NCI-H774 (cell line): ENCODE measurements around the gene MYH16.
"Not testable (repeated sequence)": the region's sequence is repeated elsewhere in the genome, so short reads cannot be mapped to it uniquely, and the experiment has no call there.

Experiments
- DNase-seq: peaks from one replicate; lab custom pipeline; 2025; lab: John Stamatoyannopoulos, UW

Gene MYH16

GRCh38 chr7:99258501-99258900, 14.1 kb upstream of the MYH16 start:
- no peak for DNase-seq

GRCh38 chr7:99260395-99260794, 12.2 kb upstream of the MYH16 start:
- no peak for DNase-seq

DNA sequence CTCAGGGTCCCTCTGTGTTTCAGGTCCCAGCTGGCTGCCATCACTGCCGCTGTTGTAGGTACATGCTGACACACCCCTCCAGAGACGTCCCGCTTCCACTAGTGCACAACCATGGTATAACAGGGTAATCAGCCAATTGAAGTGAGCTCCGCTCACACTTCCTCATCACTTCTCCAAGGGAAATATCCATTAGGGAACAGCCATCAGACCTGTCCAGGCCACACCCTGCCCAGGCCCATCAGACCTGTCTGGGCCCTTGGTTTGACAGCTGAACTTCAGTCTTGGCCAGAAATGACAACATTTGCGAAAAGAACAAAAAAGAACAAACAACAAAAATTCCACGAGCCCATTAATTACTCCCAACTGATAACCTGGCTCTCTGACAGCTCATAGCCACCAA, 11.0 kb upstream of the MYH16 start:
- no peak for DNase-seq

DNA sequence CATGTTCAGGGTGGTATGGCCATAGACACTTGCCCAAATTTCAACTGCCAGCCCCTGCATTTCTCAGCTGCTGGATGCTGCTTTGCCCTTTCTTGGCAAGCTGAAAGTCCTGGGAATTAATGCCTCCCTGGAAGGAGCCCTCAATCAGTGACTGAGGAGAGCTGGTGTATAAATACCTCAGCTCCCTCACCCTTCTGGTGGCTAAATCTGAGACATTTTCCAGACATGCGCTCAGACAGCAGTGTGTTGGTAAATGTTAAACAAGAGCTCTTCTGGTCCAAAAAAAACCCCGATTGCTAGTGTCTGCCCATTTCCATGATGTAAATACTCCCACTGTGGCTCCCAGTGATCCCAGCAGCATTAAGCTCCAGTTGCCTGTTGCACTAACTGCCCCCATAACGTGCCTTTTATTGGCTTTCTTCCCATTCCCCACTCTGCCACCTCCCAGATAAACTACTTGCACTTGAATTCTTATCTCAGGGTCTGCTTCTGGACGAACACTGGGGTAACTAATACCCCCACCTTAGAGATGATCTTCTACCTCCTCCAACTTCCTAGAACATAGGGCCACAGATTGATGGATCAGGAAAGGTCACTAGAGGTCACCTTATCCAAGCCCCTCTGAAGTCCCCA, 6.7 kb upstream of the MYH16 start:
- no peak for DNase-seq

DNA sequence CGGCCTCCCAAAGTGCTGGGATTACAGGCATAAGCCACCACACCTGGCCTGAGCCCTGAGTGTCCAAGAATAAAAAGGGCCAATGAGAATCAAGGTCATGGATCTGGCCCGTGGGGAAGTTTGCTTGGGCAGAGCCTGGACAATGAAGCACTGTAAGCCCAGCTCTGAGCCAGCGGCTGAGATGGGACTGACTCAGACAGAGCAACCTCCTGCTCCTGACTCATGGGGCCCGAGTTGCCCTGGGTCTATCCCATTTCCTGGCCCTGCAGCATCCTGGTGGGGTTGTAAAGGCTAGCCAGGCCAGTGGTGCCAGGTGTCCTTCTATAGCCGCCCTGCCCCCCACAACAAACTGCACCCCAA, 5.2 kb upstream of the MYH16 start:
- DNase-seq = no peak

DNA sequence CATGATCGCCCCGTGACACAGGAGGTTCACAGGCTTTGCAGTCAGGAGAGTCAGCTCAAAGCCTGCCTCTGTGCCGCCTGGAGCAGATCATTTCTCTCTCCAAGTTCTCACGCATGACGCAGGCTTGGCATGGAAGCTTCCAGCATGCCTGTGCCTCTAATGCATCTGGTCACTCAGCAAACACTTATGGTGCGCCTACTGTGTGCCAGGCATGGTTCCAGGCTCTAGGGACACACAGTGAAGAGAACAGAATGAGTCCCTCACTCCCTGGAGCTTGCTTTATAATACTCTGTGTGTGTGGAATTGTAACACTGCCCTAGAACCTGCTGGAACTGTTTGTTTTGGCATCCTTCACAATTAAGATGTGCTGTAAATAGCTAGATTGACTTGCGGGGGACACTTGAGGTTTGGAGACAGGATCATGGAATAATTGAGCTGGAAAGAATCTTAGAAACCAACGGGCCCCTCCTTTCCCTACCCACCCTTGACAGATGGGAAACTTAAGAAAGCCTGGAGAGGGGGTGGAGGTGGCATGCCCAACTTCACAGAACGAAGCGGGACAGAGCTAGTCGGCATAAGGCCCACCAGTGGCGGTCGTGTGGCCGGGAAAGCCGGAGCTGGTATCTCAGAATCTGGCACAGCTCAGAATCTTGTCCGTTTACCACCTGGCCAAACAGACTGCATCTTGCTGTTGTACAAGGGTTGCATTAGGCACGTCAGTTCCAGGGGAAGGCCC, 4.6 kb upstream of the MYH16 start:
- DNase-seq = no peak

- no peak for DNase-seq
Observed at GRCh38 chr7:99268577-99268908, 4.1 kb upstream of the MYH16 start.

DNA sequence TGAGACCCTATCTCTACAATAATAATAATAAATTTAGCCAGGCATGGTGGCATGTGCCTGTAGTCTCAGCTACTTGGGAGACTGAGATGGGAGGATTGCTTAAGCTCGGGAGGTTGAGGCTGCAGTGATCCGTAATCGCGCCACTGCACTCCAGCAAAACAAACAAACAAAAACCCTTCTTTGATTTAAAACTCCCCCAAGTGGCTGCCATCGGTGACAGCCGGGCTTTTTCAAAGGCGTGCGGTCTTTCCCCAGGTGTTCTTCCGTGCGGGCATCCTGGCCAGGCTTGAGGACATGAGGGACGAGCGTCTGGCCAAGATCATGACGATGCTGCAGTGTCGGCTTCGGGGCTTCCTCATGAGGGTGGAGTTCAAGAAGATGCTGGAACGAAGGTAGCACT, 1.9 kb upstream of the MYH16 start:
- DNase-seq = no peak

DNA sequence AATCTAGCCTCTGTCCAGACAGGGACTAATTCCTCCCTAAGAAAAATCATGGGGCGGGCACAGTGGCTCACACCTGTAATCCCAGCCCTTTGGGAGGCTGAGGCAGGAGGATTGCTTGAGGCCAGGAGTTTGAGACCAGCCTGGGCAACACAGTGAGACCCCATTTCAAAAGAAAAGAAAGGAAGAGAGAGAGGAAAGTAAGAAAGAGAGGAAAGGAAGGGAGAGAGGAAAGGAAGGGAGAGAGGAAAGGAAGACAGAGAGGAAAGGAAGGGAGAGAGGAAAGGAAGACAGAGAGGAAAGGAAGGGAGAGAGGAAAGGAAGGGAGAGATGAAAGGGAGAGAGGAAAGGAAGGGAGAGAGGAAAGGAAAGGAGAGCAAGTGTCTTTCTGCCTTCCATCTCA, 922 bp downstream of the MYH16 start:
- DNase-seq = not testable (repeated sequence)

GRCh38 chr7:99274908-99275307, 2.3 kb downstream of the MYH16 start:
- not testable (repeated sequence) for DNase-seq

GRCh38 chr7:99275496-99275895, 2.9 kb downstream of the MYH16 start:
- no peak for DNase-seq

DNA sequence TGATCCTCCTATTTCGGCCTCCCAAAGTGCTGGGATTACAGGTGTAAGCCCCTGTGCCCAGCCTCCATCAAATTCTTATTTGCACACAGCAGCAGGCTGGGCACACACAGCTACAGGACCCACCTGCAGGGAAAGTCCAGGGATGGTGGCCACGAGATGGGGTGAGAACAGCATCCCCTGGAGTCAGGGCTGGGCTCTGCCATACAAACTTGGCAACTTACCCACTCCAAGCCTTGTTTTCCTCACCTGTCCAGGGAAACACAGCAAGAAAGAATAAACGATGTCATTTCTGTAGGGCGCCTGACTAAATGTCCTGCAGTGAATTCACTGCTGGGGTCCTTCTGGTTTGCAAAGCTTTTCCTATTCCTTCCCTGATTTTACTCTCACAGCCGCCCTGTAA, 5.5 kb downstream of the MYH16 start:
- no peak for DNase-seq

GRCh38 chr7:99284165-99284564, 11.5 kb downstream of the MYH16 start:
- not testable (repeated sequence) for DNase-seq

GRCh38 chr7:99287779-99288534, 15.3 kb downstream of the MYH16 start:
- DNase-seq = no peak

- no peak for DNase-seq
Observed at GRCh38 chr7:99289185-99289584, 16.5 kb downstream of the MYH16 start.

DNA sequence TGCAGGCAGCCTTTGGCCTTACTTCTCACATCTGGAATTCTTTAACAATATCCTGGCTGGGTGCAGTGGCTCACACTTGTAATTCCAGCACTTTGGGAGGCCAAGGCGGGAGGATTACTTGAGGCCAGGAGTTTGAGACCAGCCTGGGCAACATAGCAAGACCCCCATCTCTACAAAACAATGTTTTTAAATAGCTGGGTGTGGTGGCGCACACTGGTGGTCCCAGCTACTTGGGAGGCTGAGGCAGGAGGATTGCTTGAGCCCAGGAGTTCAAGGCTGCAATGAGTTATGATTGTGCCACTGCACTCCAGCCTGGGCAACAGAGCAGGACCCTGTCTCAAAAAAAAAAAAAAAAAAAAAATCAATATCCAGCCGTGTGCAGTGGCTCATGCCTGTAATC, 17.5 kb downstream of the MYH16 start:
- DNase-seq = not testable (repeated sequence)

GRCh38 chr7:99290980-99291607, 18.5 kb downstream of the MYH16 start:
- peak; percentile 25 for DNase-seq

- no peak for DNase-seq
Observed at GRCh38 chr7:99292127-99292526, 19.5 kb downstream of the MYH16 start.

DNA sequence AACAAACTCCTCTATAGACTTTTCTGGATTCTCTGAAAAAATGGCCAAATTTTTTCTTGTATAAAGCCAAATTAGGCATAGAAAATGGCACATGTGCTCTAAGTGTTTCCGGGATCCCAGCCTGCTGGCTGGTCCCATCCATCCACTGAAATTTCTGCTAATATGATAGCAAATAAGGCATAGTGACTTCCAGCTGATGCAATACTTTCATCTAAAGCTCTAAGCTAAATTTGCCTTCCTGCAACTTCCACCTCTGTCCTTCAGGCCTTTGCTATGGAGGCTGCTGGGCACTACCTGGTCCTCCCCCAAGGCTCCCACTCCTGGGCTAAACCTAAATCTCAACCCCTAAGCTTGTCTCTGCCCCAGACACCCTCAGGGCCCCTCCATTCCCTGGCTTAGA, 20.5 kb downstream of the MYH16 start:
- DNase-seq = no peak

DNA sequence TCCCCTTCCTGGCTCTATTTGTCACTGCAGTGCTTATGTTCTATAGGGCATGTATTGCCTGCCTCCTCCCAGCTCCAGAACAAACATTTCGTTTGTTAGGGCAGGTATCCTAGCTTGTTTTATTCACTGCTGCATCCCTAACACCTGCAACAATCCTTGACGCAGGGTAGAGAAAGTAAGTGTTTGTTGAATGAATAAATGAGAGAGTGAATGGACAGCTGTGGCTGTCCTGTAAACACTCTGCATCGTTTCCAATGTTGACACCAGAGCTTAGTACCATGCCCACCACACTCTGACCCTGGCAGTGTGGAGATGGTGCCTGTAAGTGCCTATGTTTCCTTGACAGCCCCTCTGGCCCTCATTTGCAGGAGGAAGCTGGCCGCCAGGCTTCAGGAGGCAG, 21.0 kb downstream of the MYH16 start:
- no peak for DNase-seq

DNA sequence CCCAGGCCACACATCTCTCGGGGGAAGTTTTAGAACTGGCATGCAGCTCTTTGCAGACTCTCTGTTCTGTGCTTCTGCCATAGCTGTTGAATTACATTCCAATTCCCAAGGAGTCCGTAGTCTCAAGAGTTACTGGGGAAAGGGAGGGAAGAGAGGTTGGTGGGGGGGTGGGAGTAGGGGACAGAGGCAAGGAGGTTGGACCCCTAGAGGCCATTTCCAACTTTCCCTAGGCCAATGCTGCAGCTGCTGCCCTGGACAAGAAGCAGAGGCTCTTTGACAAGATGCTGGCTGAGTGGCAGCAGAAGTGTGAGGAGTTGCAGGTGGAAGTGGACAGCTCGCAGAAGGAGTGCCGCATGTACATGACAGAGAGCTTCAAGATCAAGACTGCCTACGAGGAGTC, 23.8 kb downstream of the MYH16 start:
- DNase-seq = no peak

DNA sequence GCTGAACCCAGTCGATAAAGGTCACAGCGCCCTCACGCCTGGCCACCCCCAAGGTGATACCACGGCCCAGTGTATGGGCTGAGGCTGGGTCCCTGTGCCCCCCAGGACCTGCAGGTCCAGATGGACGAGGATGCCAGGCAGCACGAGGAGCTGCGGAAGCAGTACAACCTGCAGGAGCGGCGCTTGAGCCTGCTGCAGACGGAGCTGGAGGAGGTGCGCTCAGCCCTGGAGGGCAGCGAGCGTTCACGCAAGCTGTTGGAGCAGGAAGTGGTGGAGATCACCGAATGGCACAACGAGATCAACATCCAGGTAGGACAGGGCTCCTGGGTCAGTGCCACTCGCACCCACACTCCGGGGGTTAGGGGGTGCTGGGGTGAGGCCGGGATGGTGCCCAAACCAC, 28.9 kb downstream of the MYH16 start:
- no peak for DNase-seq
